NK-92 (cell line): ENCODE data around the gene CYB561D1.
A peak's percentile ranks its signal among the peaks of the same experiment; 100 is the strongest.

ENCODE experiments used
- DNase-seq: peaks from one replicate; lab custom pipeline; 2025; ENCODE audit not compliant: unreplicated experiment; lab: John Stamatoyannopoulos, UW

CYB561D1 gene

GRCh38 chr1:109479901-109480300, 14.0 kb upstream of the CYB561D1 start:
- no peak for DNase-seq

- no peak for DNase-seq
Observed at GRCh38 chr1:109481646-109482045, 12.2 kb upstream of the CYB561D1 start.

GRCh38 chr1:109482242-109482641, 11.7 kb upstream of the CYB561D1 start:
- no peak for DNase-seq

GRCh38 chr1:109482791-109483671, 10.9 kb upstream of the CYB561D1 start:
- DNase-seq, result no peak

GRCh38 chr1:109483672-109484518, 10.0 kb upstream of the CYB561D1 start, which contains the start of gene ATXN7L2:
Gene ATXN7L2 (plus strand): TSS chr1:109483905. CDS start chr1:109483954, 49 bp downstream.
- DNase-seq, result peak; percentile 60

GRCh38 chr1:109484519-109484975, 9.3 kb upstream of the CYB561D1 start:
- DNase-seq, result no peak

GRCh38 chr1:109485001-109485400, 8.9 kb upstream of the CYB561D1 start:
- no peak for DNase-seq

- DNase-seq, result no peak
Observed at GRCh38 chr1:109487261-109487660, 6.6 kb upstream of the CYB561D1 start.

GRCh38 chr1:109488201-109488600, 5.7 kb upstream of the CYB561D1 start:
- DNase-seq, result no peak

GRCh38 chr1:109488696-109489095, 5.2 kb upstream of the CYB561D1 start:
- DNase-seq, result no peak

- no peak for DNase-seq
Observed at GRCh38 chr1:109490029-109490933, 3.6 kb upstream of the CYB561D1 start.

- DNase-seq, result no peak
Observed at GRCh38 chr1:109490934-109491302, 3.0 kb upstream of the CYB561D1 start.

GRCh38 chr1:109491372-109491771, 2.5 kb upstream of the CYB561D1 start:
- DNase-seq, result no peak

GRCh38 chr1:109492779-109493178, 1.1 kb upstream of the CYB561D1 start:
- no peak for DNase-seq

- no peak for DNase-seq
Observed at GRCh38 chr1:109493227-109493626, 667 bp upstream of the CYB561D1 start.

- DNase-seq, result no peak
Observed at GRCh38 chr1:109495738-109496137, 1.8 kb downstream of the CYB561D1 start.

GRCh38 chr1:109497449-109498160, 3.7 kb downstream of the CYB561D1 start:
- no peak for DNase-seq

- DNase-seq, result no peak
Observed at GRCh38 chr1:109498161-109498801, 4.4 kb downstream of the CYB561D1 start.

- DNase-seq, result no peak
Observed at GRCh38 chr1:109499081-109499480, 5.2 kb downstream of the CYB561D1 start.
